HG03378 (cell line): ENCODE data around the gene SUCNR1.

Experiments used
- ATAC-seq: cut with Tn5 transposase; IDR thresholded peaks from one replicate; pipeline ENCODE4 v1.9.1; 2021; ENCODE audit warnings: mild to moderate bottlenecking, moderate library complexity; ENCODE audit not compliant: unreplicated experiment

The SUCNR1 gene

DNA sequence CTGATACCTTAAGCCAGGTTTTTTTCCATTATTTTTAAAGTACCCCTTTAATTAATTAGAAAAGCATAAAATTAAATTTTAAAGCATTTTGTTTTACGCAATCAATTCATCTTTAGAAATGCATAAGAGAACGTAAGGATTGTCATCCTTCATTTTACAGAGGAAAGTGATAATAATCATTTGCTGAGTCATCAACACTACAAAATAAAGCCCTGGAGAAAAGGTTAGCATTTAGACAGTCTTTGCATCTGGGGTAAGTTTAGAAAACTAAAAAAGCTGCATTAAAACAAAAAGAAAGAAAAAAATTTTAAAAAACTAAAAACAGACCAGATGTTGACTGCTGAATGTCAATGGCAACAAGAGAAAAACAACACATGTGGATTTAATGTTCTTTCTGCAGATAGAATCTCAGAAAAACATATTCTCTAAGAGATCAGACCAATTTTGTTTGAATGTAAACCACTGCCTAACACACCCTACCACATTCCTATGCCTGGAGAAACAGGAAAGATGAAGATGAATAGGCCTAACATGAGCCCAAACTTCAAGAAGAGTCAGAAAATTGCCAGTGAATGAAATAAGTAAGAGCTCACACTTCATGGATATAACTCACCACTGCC is 59.9 kb downstream of the SUCNR1 start:
- no peak for ATAC-seq
